ENCODE measurements around the gene IQSEC3. TPM values are rescaled to one million over a fixed set of nuclear protein-coding genes. Genes with fewer than 3 reads are reported as not detected.
"Not testable (repeated sequence)": the region's sequence is repeated elsewhere in the genome, so short reads cannot be mapped to it uniquely, and the experiment has no call there.

Gene IQSEC3
- total RNA-seq, 1 experiment from 2014 or later, result 0.55 TPM

DNA sequence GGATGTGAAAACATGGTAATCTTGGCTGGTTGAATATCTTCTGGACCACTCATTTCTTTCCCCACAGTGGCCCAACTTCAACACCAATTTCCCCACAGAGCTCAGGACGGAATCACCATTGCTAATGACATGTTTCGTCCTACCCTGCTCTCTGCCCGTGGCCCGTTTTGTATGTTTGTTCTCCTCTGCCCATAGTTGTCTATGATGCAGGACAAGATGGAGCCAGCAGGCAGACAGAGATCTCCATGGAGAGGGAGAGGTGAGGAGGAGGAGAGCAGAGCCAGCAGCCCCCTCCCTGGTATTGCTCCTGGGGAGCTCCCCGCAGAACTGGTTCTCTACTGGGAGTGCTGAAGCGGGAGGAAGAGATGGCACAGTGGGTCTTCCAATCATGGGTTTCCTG is 3.1 kb downstream of the IQSEC3 start:
- H3K79me2 ChIP-seq (ENCODE audit: insufficient read depth, low read length); H3K27me3 ChIP-seq (ENCODE audit: insufficient read depth, low read length); H3K79me1 ChIP-seq (ENCODE audit: insufficient read depth, low read depth, low read length, poor library complexity, severe bottlenecking); H2BK15ac ChIP-seq (ENCODE audit: low read depth, low read length); H3K23me2 ChIP-seq (ENCODE audit: insufficient read length, low read depth, low read length, poor library complexity, severe bottlenecking); H3K4ac ChIP-seq (ENCODE audit: low read depth, low read length); H3T11ph ChIP-seq (ENCODE audit: low read length); H2BK12ac ChIP-seq (ENCODE audit: insufficient read length, low read depth, low read length); H3K27ac ChIP-seq (ENCODE audit: insufficient read length, low read depth, low read length); H4K91ac ChIP-seq (ENCODE audit: insufficient read length, low read depth, low read length); H2AFZ ChIP-seq (ENCODE audit: low read length); H3K9me3 Mint-ChIP-seq; H3K27ac Mint-ChIP-seq; H3K56ac ChIP-seq (ENCODE audit: insufficient read length, low read depth, low read length); H3K9ac ChIP-seq (ENCODE audit: extremely low read depth, insufficient read length, low read length); H3K4me1 Mint-ChIP-seq; H3K9me3 ChIP-seq (ENCODE audit: control insufficient read depth, low read depth, low read length); H3K4me2 ChIP-seq (ENCODE audit: insufficient read depth, insufficient read length, low read length); H2BK5ac ChIP-seq (ENCODE audit: insufficient read length, low read length); H2AK5ac ChIP-seq (ENCODE audit: insufficient read length, low read length); H3K4me1 ChIP-seq (ENCODE audit: insufficient read depth, low read length); H4K8ac ChIP-seq (replicated peaks; ENCODE audit: insufficient read length, low read depth, low read length); H2BK20ac ChIP-seq (ENCODE audit: low read depth, low read length, poor library complexity, severe bottlenecking); H3K23ac ChIP-seq (ENCODE audit: insufficient read length, low read depth, low read length); H2BK120ac ChIP-seq (ENCODE audit: low read depth, low read length, poor library complexity, severe bottlenecking); H3K36me3 Mint-ChIP-seq (ENCODE audit: insufficient read depth in 1 of 3, low read depth in 3 of 3); H4K20me1 ChIP-seq (ENCODE audit: control insufficient read depth, insufficient read depth, insufficient read length); H4K5ac ChIP-seq (ENCODE audit: insufficient read length, low read depth, low read length); H3K4me3 Mint-ChIP-seq; H3K14ac ChIP-seq (ENCODE audit: insufficient read depth, low read length); H3K18ac ChIP-seq (ENCODE audit: insufficient read length, low read depth, low read length): not testable (repeated sequence)
- H3K27me3 Mint-ChIP-seq (ENCODE audit: low read depth), result peaks cover 62% of the 10 kb centered on the region
- peak; percentile 23 for DNase-seq
- no CpG with 5 or more reads among the region's 6 CpGs for WGBS (ENCODE audit: extremely low coverage, insufficient read length, low lambda C conversion rate)

DNA sequence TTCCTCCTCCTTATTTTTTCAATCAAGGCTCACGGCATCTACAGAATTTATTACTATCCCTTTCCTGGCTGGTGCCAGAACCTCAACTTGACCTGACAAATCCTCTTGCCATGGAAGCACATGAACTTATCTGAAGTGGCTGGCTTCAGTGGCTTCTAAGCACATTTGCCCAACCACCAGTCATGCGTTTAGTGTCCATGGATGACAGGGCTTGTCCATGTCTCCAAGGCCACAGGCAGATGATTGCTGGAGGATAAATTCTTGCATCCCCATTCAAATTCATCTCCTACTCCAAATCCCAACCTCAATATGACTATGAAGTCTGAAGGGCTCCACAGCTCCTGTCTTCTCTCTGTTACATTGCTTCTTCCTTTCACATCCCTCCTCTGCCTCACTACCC is 4.0 kb downstream of the IQSEC3 start:
- H3K18ac ChIP-seq (ENCODE audit: insufficient read length, low read depth, low read length); H3K14ac ChIP-seq (ENCODE audit: insufficient read depth, low read length); H3K79me1 ChIP-seq (ENCODE audit: insufficient read depth, low read depth, low read length, poor library complexity, severe bottlenecking); H3K27ac Mint-ChIP-seq; H2BK12ac ChIP-seq (ENCODE audit: insufficient read length, low read depth, low read length); H3K4me3 Mint-ChIP-seq; H4K91ac ChIP-seq (ENCODE audit: insufficient read length, low read depth, low read length); H3K27ac ChIP-seq (ENCODE audit: insufficient read length, low read depth, low read length); H3K27me3 ChIP-seq (ENCODE audit: insufficient read depth, low read length); H2BK20ac ChIP-seq (ENCODE audit: low read depth, low read length, poor library complexity, severe bottlenecking); H3K4ac ChIP-seq (ENCODE audit: low read depth, low read length); H2BK120ac ChIP-seq (ENCODE audit: low read depth, low read length, poor library complexity, severe bottlenecking); H4K5ac ChIP-seq (ENCODE audit: insufficient read length, low read depth, low read length); H3K9me3 Mint-ChIP-seq; H3K9me3 ChIP-seq (ENCODE audit: control insufficient read depth, low read depth, low read length); H3K23me2 ChIP-seq (ENCODE audit: insufficient read length, low read depth, low read length, poor library complexity, severe bottlenecking); H3K36me3 Mint-ChIP-seq (ENCODE audit: insufficient read depth in 1 of 3, low read depth in 3 of 3); H3K23ac ChIP-seq (ENCODE audit: insufficient read length, low read depth, low read length); H4K8ac ChIP-seq (replicated peaks; ENCODE audit: insufficient read length, low read depth, low read length); H3K4me2 ChIP-seq (ENCODE audit: insufficient read depth, insufficient read length, low read length); H2AFZ ChIP-seq (ENCODE audit: low read length); H2AK5ac ChIP-seq (ENCODE audit: insufficient read length, low read length); H2BK5ac ChIP-seq (ENCODE audit: insufficient read length, low read length); H3K9ac ChIP-seq (ENCODE audit: extremely low read depth, insufficient read length, low read length); H4K20me1 ChIP-seq (ENCODE audit: control insufficient read depth, insufficient read depth, insufficient read length); DNase-seq; H3K4me1 Mint-ChIP-seq; H3T11ph ChIP-seq (ENCODE audit: low read length); H3K56ac ChIP-seq (ENCODE audit: insufficient read length, low read depth, low read length); H2BK15ac ChIP-seq (ENCODE audit: low read depth, low read length); H3K4me1 ChIP-seq (ENCODE audit: insufficient read depth, low read length); H3K79me2 ChIP-seq (ENCODE audit: insufficient read depth, low read length): not testable (repeated sequence)
- H3K27me3 Mint-ChIP-seq (ENCODE audit: low read depth), result peaks cover 60% of the 10 kb centered on the region
- WGBS (ENCODE audit: extremely low coverage, insufficient read length, low lambda C conversion rate), result no CpG with 5 or more reads among the region's 2 CpGs

Measured in H9 (cell line).